Neuronal stem cell (in vitro differentiated cells): ENCODE data around the gene CEP131.
A peak's percentile ranks its signal among the peaks of the same experiment; 100 is the strongest.

Experiments used
- DNase-seq: peaks from one replicate; pipeline ENCODE4 v3.0.0-alpha.2; 2013; ENCODE audit warnings: low spot score
- H2AFZ ChIP-seq: one replicate; pipeline ENCODE4 v1.6.1; 2013; ENCODE audit warnings: mild to moderate bottlenecking, low read length, inconsistent platforms
- H2AK5ac ChIP-seq: 2 replicates; pipeline ENCODE4 v1.6.1; 2013; ENCODE audit warnings: low read depth, mild to moderate bottlenecking, inconsistent platforms, low read length, moderate library complexity, mixed read lengths
- H2BK120ac ChIP-seq: 2 replicates; pipeline ENCODE4 v1.6.1; 2013; ENCODE audit warnings: low read depth, mild to moderate bottlenecking, inconsistent platforms, low read length, moderate library complexity, mixed read lengths
- H2BK12ac ChIP-seq: one replicate; pipeline ENCODE4 v1.6.1; 2013; ENCODE audit warnings: low read length, inconsistent platforms
- H2BK15ac ChIP-seq: 2 replicates; pipeline ENCODE4 v1.6.1; 2013; ENCODE audit warnings: mild to moderate bottlenecking, low read length, inconsistent platforms, mixed read lengths
- H2BK5ac ChIP-seq: one replicate; pipeline ENCODE4 v1.6.1; 2013; ENCODE audit warnings: inconsistent platforms, mild to moderate bottlenecking, low read length, moderate library complexity
- H3K14ac ChIP-seq: one replicate; pipeline ENCODE4 v1.6.1; 2013; ENCODE audit warnings: low read length, inconsistent platforms
- H3K18ac ChIP-seq: 2 replicates; pipeline ENCODE4 v1.6.1; 2013; ENCODE audit warnings: low read length, inconsistent platforms
- H3K23ac ChIP-seq: 2 replicates; pipeline ENCODE4 v1.6.1; 2013; ENCODE audit warnings: low read depth, mild to moderate bottlenecking, mixed read lengths, low read length, inconsistent platforms; ENCODE audit not compliant: poor library complexity
- H3K27ac ChIP-seq: replicated peaks from 3 replicates; pipeline ENCODE4 v1.5.1; 2013; ENCODE audit warnings: low read length, inconsistent platforms
- H3K27me3 ChIP-seq, 3 experiments: 2 replicates each; pipeline ENCODE4 v1.6.1; 2013; ENCODE audit warnings: low read length in 3 of 3, mild to moderate bottlenecking in 2 of 3, inconsistent platforms in 1 of 3, low read depth in 1 of 3, mixed read lengths in 1 of 3, moderate library complexity in 1 of 3; ENCODE audit not compliant: control insufficient read depth in 3 of 3, insufficient read depth in 3 of 3
- H3K36me3 ChIP-seq, 2 donors: replicated peaks in 1 of 2; 2 replicates each; pipeline ENCODE4 v1.6.1; 2013; ENCODE audit warnings: low read length in 2 of 2; ENCODE audit not compliant: control insufficient read depth in 2 of 2, insufficient read depth in 2 of 2
- H3K4ac ChIP-seq: 2 replicates; pipeline ENCODE4 v1.6.1; 2013; ENCODE audit warnings: inconsistent platforms, mild to moderate bottlenecking, low read length, moderate library complexity
- H3K4me1 ChIP-seq, 2 donors: 1 replicate in 1 of 2; 2 replicates in 1 of 2; pipeline ENCODE4 v1.6.1; 2013; ENCODE audit warnings: low read length in 2 of 2, low read depth in 1 of 2; ENCODE audit not compliant: control insufficient read depth in 2 of 2, insufficient read depth in 1 of 2
- H3K4me2 ChIP-seq: one replicate; pipeline ENCODE4 v1.6.1; 2013; ENCODE audit warnings: mild to moderate bottlenecking, low read length, inconsistent platforms; ENCODE audit not compliant: insufficient read depth, poor library complexity, severe bottlenecking
- H3K4me3 ChIP-seq, 2 donors: 2 replicates each; pipeline ENCODE4 v1.5.1; 2013; ENCODE audit warnings: low read length in 2 of 2, mild to moderate bottlenecking in 2 of 2, inconsistent platforms in 1 of 2, moderate library complexity in 1 of 2
- H3K79me1 ChIP-seq: one replicate; pipeline ENCODE4 v1.6.1; 2013; ENCODE audit warnings: low read depth, mild to moderate bottlenecking, inconsistent platforms, low read length, moderate library complexity
- H3K9ac ChIP-seq: one replicate; pipeline ENCODE4 v1.6.1; 2013; ENCODE audit warnings: mild to moderate bottlenecking, low read depth, low read length, inconsistent platforms; ENCODE audit not compliant: poor library complexity
- H3K9me3 ChIP-seq, 2 donors: replicated peaks in 1 of 2; 2 replicates each; pipeline versions ENCODE3 to v1.6.1; 2013; ENCODE audit warnings: low read length in 2 of 2, mild to moderate bottlenecking in 2 of 2, inconsistent platforms in 1 of 2, low read depth in 1 of 2, mixed read lengths in 1 of 2, moderate library complexity in 1 of 2; ENCODE audit not compliant: control insufficient read depth in 2 of 2, insufficient read depth in 1 of 2
- H4K8ac ChIP-seq: one replicate; pipeline ENCODE4 v1.6.1; 2013; ENCODE audit warnings: low read depth, mild to moderate bottlenecking, inconsistent platforms, low read length, moderate library complexity
- H4K91ac ChIP-seq: one replicate; pipeline ENCODE4 v1.6.1; 2013; ENCODE audit warnings: low read length, low read depth, mild to moderate bottlenecking, inconsistent platforms; ENCODE audit not compliant: poor library complexity
- WGBS, 2 donors: extraction: QIAGEN DNeasy Blood & Tissue Kit; methylation state at CpG; one replicate each; pipeline ENCODE4 v1.1.7; 2013; ENCODE audit warnings: missing lambda C conversion rate in 2 of 2, mixed read lengths in 1 of 2; ENCODE audit not compliant: insufficient read length in 2 of 2, insufficient replicate concordance in 1 of 2; ENCODE audit errors: extremely low coverage in 2 of 2; 5-methylcytosine and 5-hydroxymethylcytosine counted together

Gene CEP131

GRCh38 chr17:81217491-81217890 is 5.3 kb downstream of the CEP131 start:
- no peak overlapping the region for H4K91ac ChIP-seq
- no peak for DNase-seq
- peak overlapping the region; percentile 17 for H4K8ac ChIP-seq
- peaks cover 22% of the 10 kb centered on the region for H3K79me1 ChIP-seq
- H2AFZ ChIP-seq = no peak overlapping the region
- peak overlapping the region; percentile 65 for H3K23ac ChIP-seq
- H2BK12ac ChIP-seq = no peak overlapping the region
- no peak overlapping the region for H2BK15ac ChIP-seq
- no peaks in the 10 kb centered on the region for H3K27me3 ChIP-seq
- WGBS, 2 donors = no CpG with 5 or more reads among the region's 18 CpGs
- no peak overlapping the region for H2BK5ac ChIP-seq
- H3K9ac ChIP-seq = peak overlapping the region; percentile 70
- H3K4me3 ChIP-seq = no peak overlapping the region
- H2AK5ac ChIP-seq = no peak overlapping the region
- H3K36me3 ChIP-seq = peaks cover 12 to 37% of the 10 kb centered on the region in 2 donors
- no peak overlapping the region for H3K18ac ChIP-seq
- H2BK120ac ChIP-seq = no peak overlapping the region
- H3K9me3 ChIP-seq = peaks cover 0 to 1% of the 10 kb centered on the region in 2 donors
- no peak overlapping the region for H3K27ac ChIP-seq
- no peak overlapping the region for H3K4me2 ChIP-seq
- no peak overlapping the region for H3K4ac ChIP-seq
- no peak overlapping the region for H3K14ac ChIP-seq
- peaks cover 11 to 16% of the 10 kb centered on the region in 2 donors for H3K4me1 ChIP-seq

DNA sequence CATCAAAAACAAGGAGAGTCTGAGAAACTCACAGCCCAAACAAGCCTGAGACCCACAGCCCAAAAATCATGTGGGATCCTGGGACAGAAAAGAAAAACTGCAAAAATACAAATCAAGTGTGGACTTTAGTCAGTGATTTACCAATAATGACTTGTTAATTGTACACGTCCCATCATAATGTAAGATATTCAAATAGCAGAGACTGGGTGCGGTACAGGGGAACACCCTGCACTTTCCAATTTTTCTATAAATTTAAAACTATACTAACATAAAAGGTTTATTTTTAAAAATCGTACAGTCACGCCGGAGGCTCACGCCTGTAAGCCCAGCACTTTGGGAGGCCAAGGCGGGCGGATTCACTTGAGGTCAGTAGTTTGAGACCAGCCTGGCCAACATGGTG is 8.8 kb downstream of the CEP131 start:
- Histone ChIP-seq H3K23ac (no peak overlapping the region), H4K91ac (no peak overlapping the region), H3K27ac (no peak overlapping the region), H3K36me3 (peaks cover 8 to 31% of the 10 kb centered on the region in 2 donors), H2AK5ac (no peak overlapping the region), H2BK15ac (no peak overlapping the region), H2BK5ac (no peak overlapping the region), H3K4me2 (no peak overlapping the region), H4K8ac (no peak overlapping the region), H3K4ac (no peak overlapping the region), H2AFZ (no peak overlapping the region), H2BK12ac (no peak overlapping the region), H3K4me3 (no peak overlapping the region), H3K4me1 (no peaks in the 10 kb centered on the region), H3K27me3 (no peaks in the 10 kb centered on the region), H3K18ac (no peak overlapping the region), H3K9ac (no peak overlapping the region), H3K79me1 (peaks cover 12% of the 10 kb centered on the region), H3K9me3 (peaks cover 0 to 1% of the 10 kb centered on the region in 2 donors), H2BK120ac (no peak overlapping the region), H3K14ac (no peak overlapping the region)
- DNase-seq = no peak
- no CpG with 5 or more reads among the region's 8 CpGs for WGBS, 2 donors

GRCh38 chr17:81212365-81212764 is 10.4 kb downstream of the CEP131 start:
- no peak overlapping the region for H3K4me2 ChIP-seq
- peak overlapping the region; percentile 17 for H3K18ac ChIP-seq
- no peak overlapping the region for H3K4ac ChIP-seq
- no peak overlapping the region for H2AFZ ChIP-seq
- peak overlapping the region in 1 of 2 donors; percentile 15 for H3K4me3 ChIP-seq
- no CpG with 5 or more reads among the region's 9 CpGs for WGBS, 2 donors
- no peak overlapping the region for H3K14ac ChIP-seq
- no peak overlapping the region for H4K8ac ChIP-seq
- H3K36me3 ChIP-seq = peaks cover 11 to 38% of the 10 kb centered on the region in 2 donors
- no peaks in the 10 kb centered on the region for H3K27me3 ChIP-seq
- no peak overlapping the region for H2AK5ac ChIP-seq
- no peak overlapping the region for H3K9ac ChIP-seq
- H3K27ac ChIP-seq = no peak overlapping the region
- no peak overlapping the region for H4K91ac ChIP-seq
- H3K9me3 ChIP-seq = peaks cover 0 to 5% of the 10 kb centered on the region in 2 donors
- no peaks in the 10 kb centered on the region for H3K4me1 ChIP-seq
- H2BK120ac ChIP-seq = no peak overlapping the region
- peak overlapping the region; percentile 95 for H2BK5ac ChIP-seq
- no peak overlapping the region for H3K23ac ChIP-seq
- H2BK15ac ChIP-seq = no peak overlapping the region
- no peak for DNase-seq
- no peak overlapping the region for H2BK12ac ChIP-seq
- peaks cover 17% of the 10 kb centered on the region for H3K79me1 ChIP-seq

DNA sequence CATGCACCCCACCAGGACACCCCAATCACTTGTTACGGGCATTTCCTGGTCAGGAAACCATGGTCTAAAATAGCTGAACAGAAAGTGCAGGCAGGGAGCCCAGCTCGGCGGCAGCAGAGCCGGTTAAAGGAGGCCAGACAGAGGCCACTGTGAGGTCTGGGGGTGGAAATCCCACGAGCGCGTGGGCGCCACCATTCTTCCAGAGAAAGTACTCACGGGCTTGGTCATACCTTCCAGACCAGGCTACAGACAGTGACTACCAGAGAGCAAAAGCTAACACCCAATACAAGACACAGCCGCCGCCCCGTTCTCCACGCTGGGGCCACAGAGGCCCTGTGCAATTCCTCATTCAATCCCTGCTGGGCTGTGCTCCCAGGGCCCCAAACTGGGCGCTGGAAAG is 11.9 kb downstream of the CEP131 start:
- H2BK12ac ChIP-seq = no peak overlapping the region
- no peak overlapping the region for H3K14ac ChIP-seq
- H4K91ac ChIP-seq = no peak overlapping the region
- H4K8ac ChIP-seq = no peak overlapping the region
- no peak overlapping the region for H2AFZ ChIP-seq
- H3K27me3 ChIP-seq = no peaks in the 10 kb centered on the region
- H3K4ac ChIP-seq = no peak overlapping the region
- H3K18ac ChIP-seq = no peak overlapping the region
- H3K23ac ChIP-seq = peak overlapping the region; percentile 1
- H3K4me3 ChIP-seq = no peak overlapping the region
- H3K79me1 ChIP-seq = peaks cover 10% of the 10 kb centered on the region
- H3K27ac ChIP-seq = no peak overlapping the region
- no peak overlapping the region for H3K4me2 ChIP-seq
- H3K36me3 ChIP-seq = peaks cover 11 to 33% of the 10 kb centered on the region in 2 donors
- H3K9me3 ChIP-seq = peaks cover 0 to 5% of the 10 kb centered on the region in 2 donors
- H3K9ac ChIP-seq = no peak overlapping the region
- no CpG with 5 or more reads among the region's 14 CpGs for WGBS, 2 donors
- H2BK5ac ChIP-seq = no peak overlapping the region
- no peak for DNase-seq
- no peaks in the 10 kb centered on the region for H3K4me1 ChIP-seq
- no peak overlapping the region for H2BK120ac ChIP-seq
- no peak overlapping the region for H2BK15ac ChIP-seq
- peak overlapping the region; percentile 2 for H2AK5ac ChIP-seq
